GM19455 (cell line): Measurements from ENCODE around the gene PER2.

Experiments used
- ATAC-seq: cut with Tn5 transposase; IDR thresholded peaks from one replicate; pipeline ENCODE4 v1.9.1; 2021; ENCODE audit not compliant: unreplicated experiment

PER2 gene

DNA sequence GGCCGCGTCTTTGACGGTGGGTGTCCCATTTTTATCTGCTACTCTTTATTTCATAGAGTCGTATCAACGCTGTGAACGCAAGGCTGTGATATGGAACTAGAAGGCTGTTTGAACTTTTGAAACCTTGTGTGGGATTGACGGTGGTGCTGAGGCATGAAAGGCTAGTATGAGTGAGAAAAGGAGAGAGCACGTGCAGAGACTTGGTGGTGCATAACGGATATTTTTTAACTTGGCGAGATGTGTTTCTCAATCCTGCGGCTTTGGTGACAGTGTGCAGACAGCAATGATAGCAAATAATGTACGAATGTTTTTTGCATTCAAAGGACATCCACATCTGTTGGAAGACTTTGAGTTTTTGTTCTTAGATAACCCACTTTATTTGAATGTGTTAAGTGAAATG lies 54.8 kb downstream of the PER2 start:
- ATAC-seq = no peak

DNA sequence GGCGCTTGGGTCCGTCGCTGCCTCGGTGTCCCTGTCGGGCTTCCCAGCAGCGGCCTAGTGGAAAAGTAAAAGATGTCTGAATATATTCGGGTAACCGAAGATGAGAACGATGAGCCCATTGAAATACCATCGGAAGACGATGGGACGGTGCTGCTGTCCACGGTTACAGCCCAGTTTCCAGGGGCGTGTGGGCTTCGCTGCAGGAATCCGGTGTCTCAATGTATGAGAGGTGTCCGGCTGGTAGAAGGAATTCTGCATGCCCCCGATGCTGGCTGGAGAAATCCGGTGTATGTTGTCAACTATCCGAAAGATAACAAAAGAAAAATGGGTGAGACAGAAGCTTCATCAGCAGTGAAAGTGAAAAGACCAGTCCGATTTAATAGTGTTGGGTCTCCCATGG lies 56.6 kb downstream of the PER2 start:
- ATAC-seq = no peak

- ATAC-seq = peak; percentile 65
These were observed 57.1 kb downstream of the PER2 start for GRCh38 chr2:238231251-238231793.

- no peak for ATAC-seq
These were observed 57.7 kb downstream of the PER2 start for GRCh38 chr2:238230699-238231098.

- no peak for ATAC-seq
These were observed 59.7 kb downstream of the PER2 start for GRCh38 chr2:238228700-238229099.

DNA sequence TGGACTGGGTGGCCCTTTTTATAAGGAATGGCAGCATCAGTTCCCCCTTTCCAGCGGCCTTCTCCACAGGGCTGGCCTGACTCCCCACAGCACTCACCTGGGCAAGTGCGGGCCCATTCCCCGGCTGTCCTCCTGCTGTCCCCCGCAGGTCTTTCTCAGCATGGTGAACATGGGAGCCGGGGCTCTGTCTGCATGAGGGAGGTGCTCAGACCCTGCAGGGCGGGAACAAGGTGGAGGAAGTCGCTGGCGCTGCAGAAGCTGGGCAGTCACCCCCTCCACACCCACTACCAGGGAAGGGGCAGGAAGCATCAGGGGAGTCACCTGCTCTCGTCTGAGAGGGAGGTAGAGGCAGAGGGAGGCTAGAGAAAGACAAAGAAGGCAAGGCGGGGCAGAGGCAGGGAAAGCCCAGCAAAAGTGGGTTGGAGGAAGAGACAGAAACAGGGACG lies 60.8 kb downstream of the PER2 start:
- no peak for ATAC-seq

- no peak for ATAC-seq
These were observed 61.5 kb downstream of the PER2 start for GRCh38 chr2:238226698-238227586.

GRCh38 chr2:238225911-238226697 lies 62.3 kb downstream of the PER2 start:
- ATAC-seq = no peak

GRCh38 chr2:238225121-238225520 lies 63.3 kb downstream of the PER2 start:
- ATAC-seq = no peak

GRCh38 chr2:238224356-238225035 lies 63.9 kb downstream of the PER2 start:
- ATAC-seq = no peak

GRCh38 chr2:238220892-238221521 lies 67.4 kb downstream of the PER2 start:
- no peak for ATAC-seq

DNA sequence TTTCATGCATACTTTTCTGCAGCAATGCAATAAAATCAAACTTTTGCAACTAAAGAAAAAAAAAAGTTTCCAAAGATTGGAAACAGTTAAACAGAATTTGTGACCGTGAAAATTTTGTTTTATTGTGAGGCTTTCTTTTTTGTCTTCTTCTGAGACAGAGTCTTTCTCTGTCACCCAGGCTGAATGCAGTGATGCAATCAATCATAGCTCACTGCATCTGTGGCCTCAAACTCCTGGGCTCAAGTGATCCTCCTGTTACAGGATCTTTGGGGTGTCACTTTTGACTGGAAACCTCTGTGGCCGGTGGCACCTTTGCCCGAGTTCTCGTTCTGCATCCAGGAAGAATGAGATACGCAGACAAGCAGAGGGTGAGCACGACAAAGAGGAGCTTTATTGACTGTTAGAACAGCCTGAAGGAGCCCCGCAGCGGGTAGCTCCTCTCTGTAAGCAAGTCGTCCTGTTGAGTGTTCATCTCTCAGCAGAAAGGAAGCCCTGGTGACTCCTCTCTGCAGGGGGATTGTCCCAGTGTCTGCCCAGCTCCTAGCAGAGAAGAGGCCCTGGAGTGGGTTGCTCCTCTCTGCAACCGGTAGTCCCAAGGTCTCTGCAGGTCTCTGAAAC lies 68.0 kb downstream of the PER2 start:
- ATAC-seq = no peak

- ATAC-seq = no peak
These were observed 71.7 kb downstream of the PER2 start for GRCh38 chr2:238216651-238217184.

DNA sequence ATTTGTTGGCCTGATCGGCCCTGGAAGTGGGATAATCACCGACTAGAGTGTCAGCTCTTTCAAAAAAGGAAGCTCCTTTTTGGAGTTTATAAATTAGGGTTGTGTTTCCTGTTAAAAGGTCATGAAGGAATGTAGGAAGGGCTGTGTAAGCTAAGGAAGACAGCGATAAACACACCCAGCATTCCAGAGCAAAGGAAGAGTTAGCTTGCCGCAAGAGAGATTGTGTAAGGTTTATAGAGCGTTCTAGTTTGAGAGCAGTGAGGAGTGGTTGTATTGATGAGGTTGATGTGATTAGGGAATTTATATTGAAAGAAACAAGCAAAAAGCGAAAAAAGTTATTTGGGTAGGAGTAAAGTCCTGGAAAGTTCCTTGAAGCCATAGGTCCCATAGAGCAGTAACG lies 81.4 kb downstream of the PER2 start:
- ATAC-seq = no peak

DNA sequence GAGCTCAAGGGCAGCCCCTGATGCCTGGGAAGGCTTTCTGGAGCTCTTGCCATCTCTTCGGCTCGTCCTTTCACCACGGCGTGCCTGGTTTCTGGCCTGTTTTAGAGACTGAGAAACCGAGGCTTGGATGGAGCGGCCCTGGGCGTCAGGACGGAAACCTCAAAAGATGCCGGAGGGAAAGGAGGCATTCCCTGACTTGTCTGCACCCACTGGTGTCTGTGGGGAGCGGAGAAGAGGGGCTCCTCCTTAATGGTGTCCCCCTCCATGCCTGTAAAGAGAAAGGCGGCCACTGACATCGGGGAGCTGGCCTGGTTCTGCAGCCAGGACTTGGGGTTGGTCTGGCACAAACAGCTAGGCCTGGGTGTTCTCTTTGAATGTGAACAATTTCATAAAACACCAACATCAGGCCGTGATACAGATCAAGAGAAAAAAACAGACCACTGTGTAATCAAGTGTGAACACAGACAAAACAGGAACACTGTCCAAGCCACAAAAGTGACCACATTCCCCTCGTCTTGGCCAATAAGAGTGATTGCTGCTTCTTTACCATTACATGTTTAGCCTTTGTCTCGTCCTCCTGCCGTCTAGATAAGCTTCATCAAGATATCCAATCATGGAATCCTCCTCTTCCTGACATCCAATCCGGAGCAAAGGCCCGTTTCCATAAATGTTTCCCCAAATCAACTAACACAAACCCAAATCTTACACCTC lies 84.3 kb downstream of the PER2 start:
- ATAC-seq = peak; percentile 16

GRCh38 chr2:238203094-238203972 lies 85.1 kb downstream of the PER2 start, which contains the start of gene ILKAP:
Gene ILKAP, minus strand, starts transcription at chr2:238203695. Its CDS starts 142 bp downstream, at chr2:238203553.
- peak; percentile 93 for ATAC-seq

DNA sequence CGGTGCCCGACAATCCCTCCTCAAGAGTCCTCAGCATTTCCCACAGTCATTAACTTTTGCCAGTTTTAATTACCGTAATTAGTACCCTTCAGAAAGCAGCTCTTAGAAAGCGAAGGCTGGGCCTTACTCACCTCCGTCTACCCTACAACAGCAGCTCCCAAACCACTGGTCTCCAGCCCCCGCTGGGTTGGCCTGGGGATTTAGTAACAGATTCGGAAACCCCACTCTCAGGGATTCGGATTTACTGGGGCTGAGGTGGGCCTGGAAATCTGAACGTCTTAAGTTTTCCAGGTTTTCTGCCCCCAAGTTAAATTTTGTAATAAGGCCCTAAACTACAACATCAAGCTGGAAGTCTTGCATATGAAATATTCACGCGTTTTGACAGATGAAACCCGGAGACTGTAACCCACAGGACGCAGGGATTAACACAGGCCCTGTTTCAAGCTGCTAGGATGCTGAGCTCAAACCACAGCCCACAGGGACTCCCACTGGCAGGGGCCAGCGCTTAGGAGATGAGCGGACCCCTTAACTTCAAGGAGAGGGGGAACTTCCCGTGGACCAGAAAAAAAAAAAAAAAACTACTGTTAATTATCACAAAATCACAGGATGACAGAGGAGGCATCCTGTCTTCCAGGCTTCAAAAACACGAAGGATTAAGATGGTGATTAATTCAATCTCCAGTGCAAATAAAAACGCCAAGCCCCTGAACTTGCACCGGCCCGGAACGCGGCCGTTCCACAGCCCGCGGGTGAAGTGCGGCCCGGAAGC lies 85.9 kb downstream of the PER2 start:
- no peak for ATAC-seq
